ENCODE measurements around the gene ABHD5.

ABHD5 gene

GRCh38 chr3:43688245-43688650 is 2.5 kb upstream of the ABHD5 start:
- Mint-ChIP-seq H3K9me3 (no peaks in the 10 kb centered on the region), H3K36me3 (ENCODE audit: insufficient read depth) (peaks cover 10% of the 10 kb centered on the region), H3K4me1 (peaks cover 26% of the 10 kb centered on the region), H3K27me3 (no peaks in the 10 kb centered on the region), H3K27ac (ENCODE audit: low read depth) (no peak overlapping the region), H3K4me3 (no peak overlapping the region)
- DNase-seq (ENCODE audit: low spot score in 2 of 2) = no peak
- ATAC-seq (replicated peaks; ENCODE audit: extremely low read depth, poor library complexity, severe bottlenecking) = no peak

- peaks cover 26% of the 10 kb centered on the region for H3K4me1 Mint-ChIP-seq
- no peaks in the 10 kb centered on the region for H3K9me3 Mint-ChIP-seq
- H3K27ac Mint-ChIP-seq (ENCODE audit: low read depth) = no peak overlapping the region
- H3K36me3 Mint-ChIP-seq (ENCODE audit: insufficient read depth) = peaks cover 10% of the 10 kb centered on the region
- no peak for DNase-seq (ENCODE audit: low spot score in 2 of 2)
- H3K27me3 Mint-ChIP-seq = no peaks in the 10 kb centered on the region
- H3K4me3 Mint-ChIP-seq = peak overlapping the region; percentile 88
- ATAC-seq (replicated peaks; ENCODE audit: extremely low read depth, poor library complexity, severe bottlenecking) = no peak
Observed at GRCh38 chr3:43689166-43689565, 1.6 kb upstream of the ABHD5 start.

GRCh38 chr3:43689766-43690399 is 855 bp upstream of the ABHD5 start:
- ATAC-seq (replicated peaks; ENCODE audit: extremely low read depth, poor library complexity, severe bottlenecking) (no peak), DNase-seq (ENCODE audit: low spot score in 2 of 2) (no peak)
- Mint-ChIP-seq H3K9me3 (no peaks in the 10 kb centered on the region), H3K27ac (ENCODE audit: low read depth) (peak overlapping the region; percentile 89), H3K36me3 (ENCODE audit: insufficient read depth) (peaks cover 10% of the 10 kb centered on the region), H3K4me3 (peak overlapping the region; percentile 88), H3K4me1 (peaks cover 26% of the 10 kb centered on the region), H3K27me3 (no peaks in the 10 kb centered on the region)

- Mint-ChIP-seq H3K4me1 (peaks cover 26% of the 10 kb centered on the region), H3K27ac (ENCODE audit: low read depth) (peak overlapping the region; percentile 89), H3K36me3 (ENCODE audit: insufficient read depth) (peaks cover 13% of the 10 kb centered on the region)
Observed at GRCh38 chr3:43691120-43691995, 620 bp downstream of the ABHD5 start.

GRCh38 chr3:43692085-43692855 is 1.5 kb downstream of the ABHD5 start:
- Mint-ChIP-seq H3K27ac (ENCODE audit: low read depth) (peak overlapping the region; percentile 89), H3K9me3 (no peaks in the 10 kb centered on the region), H3K4me3 (peak overlapping the region; percentile 88), H3K36me3 (ENCODE audit: insufficient read depth) (peaks cover 13% of the 10 kb centered on the region), H3K4me1 (peaks cover 26% of the 10 kb centered on the region), H3K27me3 (no peaks in the 10 kb centered on the region)
- no peak for DNase-seq (ENCODE audit: low spot score in 2 of 2)
- no peak for ATAC-seq (replicated peaks; ENCODE audit: extremely low read depth, poor library complexity, severe bottlenecking)

More at GRCh38 chr3:43691120-43691995, 620 bp downstream of the ABHD5 start:
- DNase-seq (ENCODE audit: low spot score in 2 of 2) = peak in 1 of 2 donors; percentile 14
- Mint-ChIP-seq H3K9me3 (no peaks in the 10 kb centered on the region), H3K4me3 (peak overlapping the region; percentile 88), H3K27me3 (no peaks in the 10 kb centered on the region)
- peak; percentile 24 for ATAC-seq (replicated peaks; ENCODE audit: extremely low read depth, poor library complexity, severe bottlenecking)

- no peaks in the 10 kb centered on the region for H3K9me3 Mint-ChIP-seq
- H3K36me3 Mint-ChIP-seq (ENCODE audit: insufficient read depth) = peaks cover 13% of the 10 kb centered on the region
- no peaks in the 10 kb centered on the region for H3K27me3 Mint-ChIP-seq
- H3K4me1 Mint-ChIP-seq = peaks cover 26% of the 10 kb centered on the region
- DNase-seq (ENCODE audit: low spot score in 2 of 2) (no peak), ATAC-seq (replicated peaks; ENCODE audit: extremely low read depth, poor library complexity, severe bottlenecking) (no peak)
- H3K4me3 Mint-ChIP-seq = no peak overlapping the region
- no peak overlapping the region for H3K27ac Mint-ChIP-seq (ENCODE audit: low read depth)
Observed at GRCh38 chr3:43692971-43693370, 2.2 kb downstream of the ABHD5 start.

GRCh38 chr3:43693594-43693993 is 2.9 kb downstream of the ABHD5 start:
- no peak overlapping the region for H3K27ac Mint-ChIP-seq (ENCODE audit: low read depth)
- H3K4me1 Mint-ChIP-seq = peaks cover 26% of the 10 kb centered on the region
- DNase-seq (ENCODE audit: low spot score in 2 of 2) (no peak), ATAC-seq (replicated peaks; ENCODE audit: extremely low read depth, poor library complexity, severe bottlenecking) (no peak)
- H3K4me3 Mint-ChIP-seq = no peak overlapping the region
- H3K36me3 Mint-ChIP-seq (ENCODE audit: insufficient read depth) = peaks cover 13% of the 10 kb centered on the region
- H3K27me3 Mint-ChIP-seq = no peaks in the 10 kb centered on the region
- no peaks in the 10 kb centered on the region for H3K9me3 Mint-ChIP-seq

GRCh38 chr3:43695443-43695842 is 4.7 kb downstream of the ABHD5 start:
- peaks cover 19% of the 10 kb centered on the region for H3K4me1 Mint-ChIP-seq
- no peaks in the 10 kb centered on the region for H3K27me3 Mint-ChIP-seq
- H3K4me3 Mint-ChIP-seq = no peak overlapping the region
- H3K9me3 Mint-ChIP-seq = no peaks in the 10 kb centered on the region
- H3K36me3 Mint-ChIP-seq (ENCODE audit: insufficient read depth) = peaks cover 11% of the 10 kb centered on the region
- ATAC-seq (replicated peaks; ENCODE audit: extremely low read depth, poor library complexity, severe bottlenecking) = no peak
- no peak overlapping the region for H3K27ac Mint-ChIP-seq (ENCODE audit: low read depth)
- no peak for DNase-seq (ENCODE audit: low spot score in 2 of 2)

- no peak overlapping the region for H3K27ac Mint-ChIP-seq (ENCODE audit: low read depth)
Observed at GRCh38 chr3:43695863-43696262, 5.1 kb downstream of the ABHD5 start.

GRCh38 chr3:43696441-43696840 is 5.7 kb downstream of the ABHD5 start:
- H3K36me3 Mint-ChIP-seq (ENCODE audit: insufficient read depth) = peaks cover 11% of the 10 kb centered on the region
- peaks cover 14% of the 10 kb centered on the region for H3K4me1 Mint-ChIP-seq
- H3K27ac Mint-ChIP-seq (ENCODE audit: low read depth) = no peak overlapping the region
- no peak overlapping the region for H3K4me3 Mint-ChIP-seq
- no peaks in the 10 kb centered on the region for H3K9me3 Mint-ChIP-seq
- no peak for ATAC-seq (replicated peaks; ENCODE audit: extremely low read depth, poor library complexity, severe bottlenecking)
- DNase-seq (ENCODE audit: low spot score in 2 of 2) = no peak
- no peaks in the 10 kb centered on the region for H3K27me3 Mint-ChIP-seq

More at GRCh38 chr3:43695863-43696262, 5.1 kb downstream of the ABHD5 start:
- H3K9me3 Mint-ChIP-seq = no peaks in the 10 kb centered on the region
- peaks cover 15% of the 10 kb centered on the region for H3K4me1 Mint-ChIP-seq
- peaks cover 9% of the 10 kb centered on the region for H3K36me3 Mint-ChIP-seq (ENCODE audit: insufficient read depth)
- ATAC-seq (replicated peaks; ENCODE audit: extremely low read depth, poor library complexity, severe bottlenecking) (no peak), DNase-seq (ENCODE audit: low spot score in 2 of 2) (no peak)
- H3K27me3 Mint-ChIP-seq = no peaks in the 10 kb centered on the region
- no peak overlapping the region for H3K4me3 Mint-ChIP-seq

- H3K36me3 Mint-ChIP-seq (ENCODE audit: insufficient read depth) = peaks cover 8% of the 10 kb centered on the region
- H3K9me3 Mint-ChIP-seq = no peaks in the 10 kb centered on the region
- H3K27ac Mint-ChIP-seq (ENCODE audit: low read depth) = no peak overlapping the region
- no peak for DNase-seq (ENCODE audit: low spot score in 2 of 2)
- no peak for ATAC-seq (replicated peaks; ENCODE audit: extremely low read depth, poor library complexity, severe bottlenecking)
- H3K27me3 Mint-ChIP-seq = no peaks in the 10 kb centered on the region
- H3K4me3 Mint-ChIP-seq = no peak overlapping the region
- peaks cover 9% of the 10 kb centered on the region for H3K4me1 Mint-ChIP-seq
Observed at GRCh38 chr3:43696881-43697280, 6.1 kb downstream of the ABHD5 start.

GRCh38 chr3:43699864-43700263 is 9.1 kb downstream of the ABHD5 start:
- Mint-ChIP-seq H3K36me3 (ENCODE audit: insufficient read depth) (peaks cover 8% of the 10 kb centered on the region), H3K27me3 (no peaks in the 10 kb centered on the region), H3K9me3 (no peaks in the 10 kb centered on the region), H3K27ac (ENCODE audit: low read depth) (no peak overlapping the region), H3K4me1 (no peaks in the 10 kb centered on the region), H3K4me3 (no peak overlapping the region)
- DNase-seq (ENCODE audit: low spot score in 2 of 2) = no peak
- no peak for ATAC-seq (replicated peaks; ENCODE audit: extremely low read depth, poor library complexity, severe bottlenecking)

All from central memory CD8-positive, alpha-beta T cell (primary cell).